DOHH2 (cell line): Measurements from ENCODE around the gene LRRC51.

Experiments used
- H3F3A ChIP-seq: fragments of 200-600 bp; sonication (generic), shearing (Covaris generic); 2 replicates; pipeline ENCODE4 v1.6.0; 2016; ENCODE audit warnings: antibody characterized with exemption, mild to moderate bottlenecking; ENCODE audit not compliant: control insufficient read depth, insufficient read depth
- H3K27ac ChIP-seq: fragments of 200-600 bp; sonication (generic); 2 replicates; pipeline ENCODE4 v1.5.1; 2014; ENCODE audit warnings: low read depth, mild to moderate bottlenecking, low read length, moderate library complexity
- H3K27me3 ChIP-seq: fragments of 200-600 bp; sonication (generic); 2 replicates; pipeline ENCODE4 v1.6.1; 2014; ENCODE audit warnings: mild to moderate bottlenecking, low read length, mixed read lengths; ENCODE audit not compliant: control insufficient read depth
- H3K36me3 ChIP-seq: fragments of 200-600 bp; sonication (generic); 2 replicates; pipeline ENCODE4 v1.6.1; 2014; ENCODE audit warnings: mild to moderate bottlenecking, low read length, moderate library complexity, mixed read lengths; ENCODE audit not compliant: control insufficient read depth
- H3K4me1 ChIP-seq: fragments of 200-600 bp; sonication (generic); 2 replicates; pipeline ENCODE4 v1.6.1; 2014; ENCODE audit warnings: mild to moderate bottlenecking, low read length, mixed read lengths; ENCODE audit not compliant: control insufficient read depth
- H3K4me2 ChIP-seq: fragments of 200-600 bp; sonication (generic); 2 replicates; pipeline ENCODE4 v1.6.0; 2014; ENCODE audit warnings: mild to moderate bottlenecking, low read length, moderate library complexity
- H3K4me3 ChIP-seq: fragments of 200-600 bp; sonication (generic); 2 replicates; pipeline ENCODE4 v1.5.1; 2014; ENCODE audit warnings: mild to moderate bottlenecking, low read length, mixed read lengths
- H3K79me2 ChIP-seq: fragments of 200-600 bp; sonication (generic); 2 replicates; pipeline ENCODE4 v1.6.1; 2014; ENCODE audit warnings: mild to moderate bottlenecking, low read length, mixed read lengths; ENCODE audit not compliant: control insufficient read depth
- H3K9me2 ChIP-seq: fragments of 200-600 bp; sonication (generic); replicated peaks from 2 replicates; pipeline ENCODE4 v1.6.1; 2014; ENCODE audit warnings: mild to moderate bottlenecking, low read length, mixed read lengths; ENCODE audit not compliant: control insufficient read depth
- H3K9me3 ChIP-seq: fragments of 200-600 bp; sonication (generic); 2 replicates; pipeline ENCODE4 v1.6.1; 2014; ENCODE audit warnings: antibody characterized with exemption, low read length, mixed read lengths; ENCODE audit not compliant: control insufficient read depth, insufficient read depth
- H4K20me1 ChIP-seq: fragments of 200-600 bp; sonication (generic); 2 replicates; pipeline ENCODE4 v1.6.0; 2014; ENCODE audit warnings: low read depth, mild to moderate bottlenecking, antibody characterized with exemption, low read length, moderate library complexity; ENCODE audit not compliant: control insufficient read depth, insufficient read depth
- EZH2phosphoT487 ChIP-seq: fragments of 200-600 bp; sonication (generic); IDR thresholded peaks from 2 replicates; pipeline ENCODE4 v1.6.1; 2017; ENCODE audit warnings: borderline replicate concordance, mild to moderate bottlenecking, antibody characterized with exemption, low read length, moderate library complexity, mixed read lengths
- TF ChIP-seq, protein P1 (sequence below): fragments of 200-600 bp; sonication (generic); IDR thresholded peaks from one replicate; pipeline ENCODE4 v1.5.1; 2014; ENCODE audit warnings: antibody characterized with exemption, mild to moderate bottlenecking, low read depth, low read length; ENCODE audit not compliant: poor library complexity, severe bottlenecking

The LRRC51 gene

GRCh38 chr11:72084076-72084475, 3.4 kb downstream of the LRRC51 start:
- no peaks in the 10 kb centered on the region for H3K9me3 ChIP-seq
- H3K27me3 ChIP-seq: no peaks in the 10 kb centered on the region
- H3K27ac ChIP-seq: no peak overlapping the region
- no peak for TF ChIP-seq EZH2phosphoT487
- TF ChIP-seq, protein P1, sequence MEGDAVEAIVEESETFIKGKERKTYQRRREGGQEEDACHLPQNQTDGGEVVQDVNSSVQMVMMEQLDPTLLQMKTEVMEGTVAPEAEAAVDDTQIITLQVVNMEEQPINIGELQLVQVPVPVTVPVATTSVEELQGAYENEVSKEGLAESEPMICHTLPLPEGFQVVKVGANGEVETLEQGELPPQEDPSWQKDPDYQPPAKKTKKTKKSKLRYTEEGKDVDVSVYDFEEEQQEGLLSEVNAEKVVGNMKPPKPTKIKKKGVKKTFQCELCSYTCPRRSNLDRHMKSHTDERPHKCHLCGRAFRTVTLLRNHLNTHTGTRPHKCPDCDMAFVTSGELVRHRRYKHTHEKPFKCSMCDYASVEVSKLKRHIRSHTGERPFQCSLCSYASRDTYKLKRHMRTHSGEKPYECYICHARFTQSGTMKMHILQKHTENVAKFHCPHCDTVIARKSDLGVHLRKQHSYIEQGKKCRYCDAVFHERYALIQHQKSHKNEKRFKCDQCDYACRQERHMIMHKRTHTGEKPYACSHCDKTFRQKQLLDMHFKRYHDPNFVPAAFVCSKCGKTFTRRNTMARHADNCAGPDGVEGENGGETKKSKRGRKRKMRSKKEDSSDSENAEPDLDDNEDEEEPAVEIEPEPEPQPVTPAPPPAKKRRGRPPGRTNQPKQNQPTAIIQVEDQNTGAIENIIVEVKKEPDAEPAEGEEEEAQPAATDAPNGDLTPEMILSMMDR: no peak
- H3K4me2 ChIP-seq: no peak overlapping the region
- no peak overlapping the region for H3K4me3 ChIP-seq
- 0 out of 2 replicates have a peak, but pooled peaks cover under 1% of the 10 kb centered on the region for H4K20me1 ChIP-seq
- H3K9me2 ChIP-seq: no peaks in the 10 kb centered on the region
- H3K36me3 ChIP-seq: no peaks in the 10 kb centered on the region; the same call in 1 of the 2 replicates
- peaks cover 12% of the 10 kb centered on the region for H3K79me2 ChIP-seq
- H3F3A ChIP-seq: peaks cover 6% of the 10 kb centered on the region; the same call in 1 of the 2 replicates
- H3K4me1 ChIP-seq: peaks cover 22% of the 10 kb centered on the region

DNA sequence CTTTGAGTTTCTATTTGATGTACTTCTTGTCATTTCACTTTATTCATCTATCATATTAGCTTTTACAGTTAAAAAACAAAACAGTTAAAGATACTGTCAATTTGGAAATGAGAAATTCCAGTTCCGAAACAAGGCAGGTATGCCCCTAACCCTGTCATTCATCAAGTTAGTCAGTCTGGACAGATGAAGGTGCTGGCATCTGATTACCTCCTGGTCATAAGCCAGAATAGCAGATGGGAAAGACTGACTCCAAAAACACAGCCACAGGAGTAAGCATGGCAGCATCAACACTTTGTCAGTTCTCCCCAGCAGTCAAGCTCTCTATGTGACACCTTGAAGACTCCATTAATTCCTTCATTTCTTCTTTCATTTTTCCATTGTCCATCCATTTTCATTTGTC, 4.3 kb downstream of the LRRC51 start:
- no peak for TF ChIP-seq EZH2phosphoT487
- TF ChIP-seq, protein P1: no peak
- Histone ChIP-seq H3K79me2 (peaks cover 3% of the 10 kb centered on the region), H3K36me3 (peaks cover 5% of the 10 kb centered on the region), H3K4me3 (no peak overlapping the region), H3K27ac (no peak overlapping the region), H3K27me3 (no peaks in the 10 kb centered on the region), H3K4me1 (peaks cover 19% of the 10 kb centered on the region), H4K20me1 (no peaks in the 10 kb centered on the region), H3K4me2 (no peak overlapping the region), H3K9me2 (no peaks in the 10 kb centered on the region), H3K9me3 (no peaks in the 10 kb centered on the region), H3F3A (peaks cover 6% of the 10 kb centered on the region; the same call in 1 of the 2 replicates)

GRCh38 chr11:72085621-72086351, 5.1 kb downstream of the LRRC51 start:
- H3K9me3 ChIP-seq: no peaks in the 10 kb centered on the region
- H3K27ac ChIP-seq: no peak overlapping the region
- no peak overlapping the region for H3K4me2 ChIP-seq
- H3K4me1 ChIP-seq: peaks cover 19% of the 10 kb centered on the region
- H3F3A ChIP-seq: peaks cover 6% of the 10 kb centered on the region; the same call in 1 of the 2 replicates
- H3K9me2 ChIP-seq: no peaks in the 10 kb centered on the region
- H4K20me1 ChIP-seq: no peaks in the 10 kb centered on the region
- H3K36me3 ChIP-seq: peaks cover 13% of the 10 kb centered on the region
- H3K27me3 ChIP-seq: no peaks in the 10 kb centered on the region
- no peak overlapping the region for H3K4me3 ChIP-seq
- TF ChIP-seq, protein P1: no peak
- no peak for TF ChIP-seq EZH2phosphoT487
- H3K79me2 ChIP-seq: peaks cover under 1% of the 10 kb centered on the region; the same call in 1 of the 2 replicates
